ENCODE measurements around the gene GFY.
"Not testable (repeated sequence)": the region's sequence is repeated elsewhere in the genome, so short reads cannot be mapped to it uniquely, and the experiment has no call there.

GFY gene

GRCh38 chr19:49468199-49468598 lies 43.0 kb downstream of the GFY start:
- no peak for DNase-seq (ENCODE audit: low read depth in 1 of 2, low spot score in 1 of 2)

DNA sequence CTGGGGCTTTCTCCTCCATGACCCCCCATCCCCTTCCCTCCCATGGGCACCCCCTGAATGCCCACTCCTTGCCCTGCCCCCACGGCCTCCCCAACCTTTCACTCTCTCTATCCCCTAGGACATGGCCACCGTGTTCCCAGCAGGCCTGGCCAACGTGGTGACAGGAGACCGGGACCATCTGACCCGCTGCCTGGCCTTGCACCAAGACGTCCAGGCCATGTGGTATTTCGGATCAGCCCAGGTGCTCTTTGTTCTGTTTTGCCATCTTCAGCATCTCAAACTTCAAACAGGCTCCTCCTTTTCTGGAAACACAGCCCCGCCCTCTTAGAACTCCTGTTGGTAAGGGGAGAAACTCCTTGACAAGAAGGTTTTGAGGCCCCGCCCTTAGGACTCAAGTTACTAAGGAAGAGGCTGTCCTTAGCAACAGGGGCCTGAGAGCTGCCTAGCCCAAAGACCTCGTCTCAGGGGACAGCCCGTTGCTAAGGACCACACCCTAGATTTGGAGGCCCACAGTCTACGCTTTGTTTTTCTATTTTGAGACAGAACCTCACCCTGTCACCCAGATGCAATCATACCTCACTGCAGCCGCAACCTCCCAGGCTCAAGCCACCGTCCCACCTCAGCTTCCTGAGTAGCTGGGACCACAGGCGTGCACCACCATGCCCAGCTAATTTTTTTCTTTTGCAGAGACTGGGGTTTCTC lies 43.7 kb downstream of the GFY start:
- peak in 1 of 2 donors; percentile 76 for DNase-seq (ENCODE audit: low read depth in 1 of 2, low spot score in 1 of 2)

DNA sequence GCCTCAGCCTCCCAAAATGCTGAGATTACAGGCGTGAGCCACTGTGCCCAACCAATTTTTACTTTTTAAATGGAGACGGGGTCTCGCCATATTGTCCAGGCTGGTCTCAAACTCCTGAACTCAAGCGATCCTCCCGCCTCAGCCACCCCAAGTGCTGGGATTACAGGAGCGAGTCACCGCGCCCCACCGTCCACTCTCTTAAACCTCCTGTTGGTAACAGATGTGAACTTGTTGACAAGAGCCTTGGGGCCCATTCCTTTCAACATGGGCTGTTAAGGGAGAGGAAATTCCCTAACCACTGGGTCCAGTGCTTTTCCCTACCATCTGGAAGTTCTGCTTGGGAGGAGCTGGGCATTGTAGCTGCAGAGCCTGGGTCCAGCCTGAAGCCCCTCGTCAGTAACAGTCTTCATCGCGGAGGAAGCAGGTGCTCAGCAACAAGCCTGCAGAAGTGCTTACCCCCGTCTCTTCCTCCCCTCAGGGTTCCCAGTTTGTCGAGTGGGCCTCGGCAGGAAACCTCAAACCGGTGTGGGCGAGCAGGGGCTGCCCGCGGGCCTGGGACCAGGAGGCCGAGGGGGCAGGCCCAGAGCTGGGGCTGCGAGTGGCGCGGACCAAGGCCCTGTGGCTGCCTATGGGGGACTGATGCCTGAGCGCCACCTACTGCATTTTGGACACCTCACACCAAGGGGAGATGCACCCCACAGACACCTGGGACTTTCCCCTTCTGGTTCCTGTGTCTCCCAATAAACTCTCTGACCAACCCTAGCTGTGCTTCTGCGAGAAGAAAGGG lies 44.8 kb downstream of the GFY start:
- peak; percentile 52 to 56 for DNase-seq (ENCODE audit: low read depth in 1 of 2, low spot score in 1 of 2)

DNA sequence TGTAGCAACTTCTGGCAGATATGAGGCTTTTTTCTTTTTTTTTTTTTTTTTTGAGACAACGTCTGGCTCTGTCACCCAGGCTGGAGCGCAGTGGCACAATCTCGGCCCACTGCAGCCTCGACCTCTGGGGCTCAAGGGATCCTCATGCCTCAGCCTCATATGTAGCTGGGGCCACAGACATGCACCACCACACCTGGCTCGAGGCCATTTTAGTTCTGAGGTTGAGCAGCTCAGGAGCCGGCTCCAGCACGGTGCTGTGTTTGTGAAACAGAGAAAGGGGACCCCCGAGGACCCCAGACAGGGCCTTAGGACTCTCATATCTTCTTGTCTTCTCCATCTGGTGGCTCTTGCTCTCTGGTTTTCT lies 45.4 kb downstream of the GFY start:
- DNase-seq (ENCODE audit: low read depth in 1 of 2, low spot score in 1 of 2): no peak

- DNase-seq (ENCODE audit: low read depth in 1 of 2, low spot score in 1 of 2): no peak
Observed at GRCh38 chr19:49472936-49473335, 47.7 kb downstream of the GFY start.

- not testable (repeated sequence) for DNase-seq (ENCODE audit: low read depth in 1 of 2, low spot score in 1 of 2)
Observed at GRCh38 chr19:49473501-49473867, 48.3 kb downstream of the GFY start.

- peak; percentile 83 to 86 for DNase-seq (ENCODE audit: low read depth in 1 of 2, low spot score in 1 of 2)
Observed at GRCh38 chr19:49473868-49474541, 48.8 kb downstream of the GFY start, which contains the start of gene FLT3LG. Gene FLT3LG (plus strand): TSS chr19:49474215. CDS start chr19:49474640, 425 bp downstream.

DNA sequence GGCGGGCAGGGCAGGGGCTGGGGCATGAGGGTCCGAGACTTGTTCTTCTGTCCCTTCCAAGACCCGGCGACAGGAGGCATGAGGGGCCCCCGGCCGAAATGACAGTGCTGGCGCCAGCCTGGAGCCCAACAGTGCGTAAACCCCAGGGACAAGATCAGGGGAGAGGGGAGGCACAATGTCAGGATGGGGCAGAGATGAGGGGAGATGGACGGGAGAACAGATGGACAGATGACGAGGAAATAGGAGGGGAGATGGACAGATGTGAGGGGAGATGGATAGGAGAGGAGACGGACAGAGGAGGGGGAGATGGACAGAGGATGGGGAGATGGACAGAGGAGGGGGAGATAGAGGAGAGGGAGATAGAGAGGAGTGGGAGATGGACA lies 49.3 kb downstream of the GFY start:
- DNase-seq (ENCODE audit: low read depth in 1 of 2, low spot score in 1 of 2): no peak

DNA sequence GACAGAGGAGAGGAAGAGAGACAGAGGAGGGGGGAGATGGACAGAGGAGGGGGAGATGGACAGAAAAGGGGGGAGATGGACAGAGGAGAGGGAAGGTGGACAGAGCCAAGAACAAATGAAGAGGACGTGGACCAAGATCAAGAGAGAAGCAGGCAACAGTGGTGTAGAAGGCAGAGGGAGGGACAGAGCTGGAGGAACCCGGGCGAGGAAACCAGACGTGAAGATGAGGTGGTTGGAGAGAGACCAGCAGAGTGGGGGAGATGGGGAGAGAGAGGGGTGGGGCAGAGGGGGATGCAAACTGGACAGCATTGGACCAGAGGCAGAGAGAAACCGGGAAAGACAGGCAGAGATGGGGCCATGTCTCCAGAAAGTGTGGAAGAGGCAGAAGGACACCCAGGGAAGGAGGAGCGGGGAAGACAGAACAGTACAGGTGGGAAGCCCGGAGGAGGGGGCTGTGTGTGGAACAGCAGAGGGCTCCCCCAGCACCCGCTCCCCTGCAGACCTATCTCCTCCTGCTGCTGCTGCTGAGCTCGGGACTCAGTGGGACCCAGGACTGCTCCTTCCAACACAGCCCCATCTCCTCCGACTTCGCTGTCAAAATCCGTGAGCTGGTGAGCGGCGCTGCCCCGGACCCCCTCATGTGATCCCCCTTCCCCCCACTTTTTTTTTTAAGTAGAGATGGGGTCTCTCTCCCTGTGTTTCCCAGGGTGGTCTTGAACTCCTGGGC lies 50.2 kb downstream of the GFY start:
- DNase-seq (ENCODE audit: low read depth in 1 of 2, low spot score in 1 of 2): no peak

DNA sequence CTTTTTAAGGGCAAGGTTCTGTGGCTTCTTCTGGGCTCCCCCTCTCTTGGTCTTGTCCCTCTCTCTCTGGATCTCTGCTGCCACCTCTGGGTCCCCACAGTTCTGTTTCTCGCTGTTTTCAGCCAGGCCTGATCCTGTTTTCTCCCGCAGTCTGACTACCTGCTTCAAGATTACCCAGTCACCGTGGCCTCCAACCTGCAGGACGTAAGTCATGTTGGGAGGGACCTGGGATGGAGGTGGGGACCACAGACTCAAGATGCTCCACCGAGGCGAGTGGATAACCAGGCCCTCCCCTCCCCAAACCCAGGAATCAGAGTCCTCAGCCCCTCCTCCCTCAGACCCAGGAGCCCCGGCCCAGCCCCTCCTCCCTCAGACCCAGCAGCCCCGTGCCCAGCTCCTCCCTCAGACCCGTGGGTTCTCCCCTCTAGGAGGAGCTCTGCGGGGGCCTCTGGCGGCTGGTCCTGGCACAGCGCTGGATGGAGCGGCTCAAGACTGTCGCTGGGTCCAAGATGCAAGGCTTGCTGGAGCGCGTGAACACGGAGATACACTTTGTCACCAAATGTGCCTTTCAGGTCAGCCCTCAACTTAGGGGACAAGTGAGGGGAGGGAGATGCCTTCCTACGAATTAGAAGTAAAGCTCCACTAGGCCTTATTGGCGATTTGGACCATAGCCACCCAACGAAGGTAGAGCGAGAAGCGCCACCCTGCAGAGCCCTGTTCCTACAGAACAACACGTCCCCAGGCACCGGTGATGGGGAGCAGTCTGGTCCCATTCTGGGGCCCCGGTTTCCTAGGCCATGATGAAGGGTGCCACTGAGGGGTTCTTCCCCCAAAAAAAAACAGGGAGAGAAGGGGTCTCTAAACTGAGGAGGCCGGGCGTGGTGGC lies 51.0 kb downstream of the GFY start:
- peak in 1 of 2 donors; percentile 63 for DNase-seq (ENCODE audit: low read depth in 1 of 2, low spot score in 1 of 2)

Measured in stimulated activated CD4-positive, alpha-beta T cell treated with anti-CD3 and anti-CD28 coated beads, Interleukin-15, amount 100 ng/mL, for 1 hour (primary cell).